ENCODE results near the gene HSPA5.

Gene HSPA5

DNA sequence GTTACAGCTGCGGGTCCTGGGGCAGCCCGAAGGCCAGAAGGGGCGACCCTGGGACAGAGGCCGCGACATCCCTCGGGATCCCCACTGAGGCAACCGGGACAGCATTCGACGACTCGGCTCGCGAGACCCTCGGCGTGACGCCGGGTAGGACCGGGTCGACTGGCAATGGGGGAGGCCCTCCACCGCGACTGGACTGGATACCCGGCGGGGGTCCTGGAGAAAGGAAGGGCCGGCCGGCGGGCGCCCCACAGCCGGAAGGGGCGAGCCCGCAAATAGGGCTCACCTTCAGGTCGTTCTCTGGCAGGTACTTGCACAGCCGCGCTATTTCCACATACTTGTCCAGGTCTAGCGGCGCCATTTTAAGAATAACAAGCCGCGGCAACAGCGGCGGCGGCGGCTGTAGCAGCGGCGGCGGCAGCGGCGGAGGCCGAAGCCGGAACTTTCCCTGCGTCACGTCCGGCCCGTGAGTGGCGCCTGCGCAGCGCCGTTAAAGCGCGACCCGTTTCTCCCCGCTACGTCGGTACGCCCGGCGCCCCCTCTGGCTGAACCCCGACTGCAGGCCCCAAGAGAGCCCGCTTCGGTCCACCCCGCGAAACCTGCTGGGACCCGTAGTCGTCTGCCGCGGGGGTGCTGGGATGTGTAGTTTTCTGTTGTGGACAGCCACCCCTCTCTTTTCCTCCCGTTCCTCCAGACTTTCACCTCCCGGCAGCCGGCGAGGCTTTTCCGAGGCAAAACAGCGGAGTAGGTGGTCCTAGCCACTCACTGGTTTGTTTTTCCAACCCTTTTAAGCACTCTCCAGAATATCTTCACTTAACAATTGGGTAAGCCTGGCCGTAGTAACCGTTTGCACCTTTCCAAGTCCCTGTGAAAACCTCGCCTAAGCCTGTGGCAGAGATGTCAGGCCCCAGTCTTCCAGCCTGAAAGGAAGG, 51.5 kb downstream of the HSPA5 start, which contains the start of gene PPP6C:
TSS of gene PPP6C (minus strand) at position 443 of the 929 bp plus-strand sequence. CDS start at position 358, 85 bp downstream.
- DNase-seq (ENCODE audit: low read depth): peak; percentile 92

DNA sequence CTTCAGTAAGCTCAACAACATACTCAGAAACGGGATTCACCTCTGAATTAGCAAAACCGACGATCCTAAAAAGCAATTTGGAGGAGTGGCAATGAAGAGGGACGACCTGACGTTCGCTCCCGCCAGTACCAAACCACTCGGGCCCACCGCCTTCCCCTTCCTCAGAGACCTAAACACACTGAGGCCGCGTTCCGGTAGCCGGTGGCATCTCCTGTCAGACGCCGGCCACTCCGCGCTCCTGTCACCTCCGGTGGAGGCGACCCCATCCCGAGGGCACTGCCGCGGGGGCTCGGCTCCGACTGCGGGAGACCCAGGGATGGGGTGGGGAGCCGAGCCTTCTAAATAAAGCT, 52.2 kb downstream of the HSPA5 start:
- DNase-seq (ENCODE audit: low read depth): no peak
